ENCODE measurements around the gene SAFB.
"Not testable (repeated sequence)": the region's sequence is repeated elsewhere in the genome, so short reads cannot be mapped to it uniquely, and the experiment has no call there.

The SAFB gene

GRCh38 chr19:5687360-5688198 lies 64.7 kb downstream of the SAFB start:
- no peak for DNase-seq

GRCh38 chr19:5688262-5688881 lies 65.5 kb downstream of the SAFB start:
- not testable (repeated sequence) for DNase-seq

- peak; percentile 95 for DNase-seq
Observed at GRCh38 chr19:5690125-5690954, 67.5 kb downstream of the SAFB start, which contains the start of gene RPL36. TSS of gene RPL36 (plus strand) at chr19:5690295. CDS start at chr19:5690508, 213 bp downstream.

- peak; percentile 49 for DNase-seq
Observed at GRCh38 chr19:5690955-5691821, 68.3 kb downstream of the SAFB start.

GRCh38 chr19:5691822-5692722 lies 69.2 kb downstream of the SAFB start:
- no peak for DNase-seq

- DNase-seq, result no peak
Observed at GRCh38 chr19:5692723-5693194, 69.9 kb downstream of the SAFB start.

GRCh38 chr19:5693195-5694166 lies 70.6 kb downstream of the SAFB start:
- DNase-seq, result no peak

GRCh38 chr19:5694167-5694955 lies 71.5 kb downstream of the SAFB start:
- no peak for DNase-seq

- DNase-seq, result no peak
Observed at GRCh38 chr19:5694956-5695648, 72.2 kb downstream of the SAFB start.

- no peak for DNase-seq
Observed at GRCh38 chr19:5695649-5696195, 72.8 kb downstream of the SAFB start.

- no peak for DNase-seq
Observed at GRCh38 chr19:5696196-5697021, 73.5 kb downstream of the SAFB start.

- DNase-seq, result no peak
Observed at GRCh38 chr19:5697022-5697889, 74.4 kb downstream of the SAFB start.

GRCh38 chr19:5697890-5698634 lies 75.2 kb downstream of the SAFB start:
- DNase-seq, result no peak

GRCh38 chr19:5698635-5699422 lies 75.9 kb downstream of the SAFB start:
- DNase-seq, result no peak

Data from fibroblast of skin of right biceps (primary cell).